Coronary artery (tissue), 2 donors: ENCODE measurements around the gene NT5C1B.
"Not testable (repeated sequence)": the region's sequence is repeated elsewhere in the genome, so short reads cannot be mapped to it uniquely, and the experiment has no call there.

Experiments used
- DNase-seq: peaks from one replicate; pipeline ENCODE4 v3.0.0-alpha.2; 2017; ENCODE audit warnings: low spot score
- H3K27ac ChIP-seq, 2 donors: fragments of 200-600 bp; sonication (generic); one replicate each; pipeline ENCODE4 v1.5.1; 2016 to 2019
- H3K4me3 ChIP-seq: fragments of 200-600 bp; sonication (generic); 2 replicates; pipeline ENCODE4 v1.5.1; 2016; ENCODE audit warnings: mild to moderate bottlenecking, moderate library complexity
- TF ChIP-seq, protein P1 (sequence below): fragments of 200-600 bp; sonication (generic); IDR thresholded peaks from one replicate; pipeline ENCODE4 v1.5.1; 2019; ENCODE audit warnings: antibody characterized with exemption

NT5C1B gene

DNA sequence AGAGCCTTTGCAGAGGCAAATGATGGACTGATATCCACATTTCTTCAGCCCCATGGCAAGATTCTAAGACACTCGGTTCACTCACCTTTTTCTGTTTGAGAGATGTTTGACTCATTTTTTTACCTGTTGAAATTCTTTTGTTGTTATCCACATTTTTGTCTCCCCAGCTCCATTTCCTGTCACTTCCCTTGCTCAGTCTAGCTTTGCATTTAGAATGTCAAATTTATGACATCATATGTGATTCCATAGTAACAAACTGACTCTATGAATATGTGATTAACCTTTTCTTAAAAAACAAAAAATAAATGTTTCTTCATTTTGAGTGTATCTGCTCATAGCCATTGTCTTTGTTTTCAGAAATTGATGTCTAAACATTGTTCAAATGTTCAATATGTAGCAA, at the start of gene NT5C1B:
TSS of gene NT5C1B (minus strand) at position 216 of the 400 bp plus-strand sequence. CDS start at position 115, 101 bp downstream.
- no peak within 1 kb of the TSS for H3K4me3 ChIP-seq
- no peak within 1 kb of the TSS for H3K27ac ChIP-seq
- TF ChIP-seq, protein P1, sequence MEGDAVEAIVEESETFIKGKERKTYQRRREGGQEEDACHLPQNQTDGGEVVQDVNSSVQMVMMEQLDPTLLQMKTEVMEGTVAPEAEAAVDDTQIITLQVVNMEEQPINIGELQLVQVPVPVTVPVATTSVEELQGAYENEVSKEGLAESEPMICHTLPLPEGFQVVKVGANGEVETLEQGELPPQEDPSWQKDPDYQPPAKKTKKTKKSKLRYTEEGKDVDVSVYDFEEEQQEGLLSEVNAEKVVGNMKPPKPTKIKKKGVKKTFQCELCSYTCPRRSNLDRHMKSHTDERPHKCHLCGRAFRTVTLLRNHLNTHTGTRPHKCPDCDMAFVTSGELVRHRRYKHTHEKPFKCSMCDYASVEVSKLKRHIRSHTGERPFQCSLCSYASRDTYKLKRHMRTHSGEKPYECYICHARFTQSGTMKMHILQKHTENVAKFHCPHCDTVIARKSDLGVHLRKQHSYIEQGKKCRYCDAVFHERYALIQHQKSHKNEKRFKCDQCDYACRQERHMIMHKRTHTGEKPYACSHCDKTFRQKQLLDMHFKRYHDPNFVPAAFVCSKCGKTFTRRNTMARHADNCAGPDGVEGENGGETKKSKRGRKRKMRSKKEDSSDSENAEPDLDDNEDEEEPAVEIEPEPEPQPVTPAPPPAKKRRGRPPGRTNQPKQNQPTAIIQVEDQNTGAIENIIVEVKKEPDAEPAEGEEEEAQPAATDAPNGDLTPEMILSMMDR = no peak
- no peak for DNase-seq

- no peak overlapping the region for H3K27ac ChIP-seq
- TF ChIP-seq, protein P1 = no peak
- no peak for DNase-seq
- no peak overlapping the region for H3K4me3 ChIP-seq
Measured at GRCh38 chr2:18637196-18637595, 47.8 kb upstream of the NT5C1B start.

DNA sequence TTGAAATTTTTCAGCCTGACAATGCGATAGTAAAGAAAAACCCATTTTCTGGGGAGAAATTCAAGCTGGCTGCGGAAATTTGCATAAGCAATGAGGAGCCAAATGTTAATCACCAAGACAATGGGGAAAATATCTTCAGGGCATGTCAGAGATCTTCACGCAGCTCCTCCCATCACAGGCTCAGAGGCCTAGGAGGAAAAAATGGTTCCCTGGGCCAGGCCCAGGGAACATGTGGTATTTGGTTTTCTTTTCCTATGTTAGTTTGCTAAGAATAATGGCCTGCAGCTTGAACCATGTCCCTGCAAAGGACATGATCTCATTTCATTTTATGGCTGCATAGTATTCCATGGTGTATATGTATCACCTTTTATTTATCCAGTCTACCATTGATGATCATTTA, 43.3 kb upstream of the NT5C1B start:
- DNase-seq, H3K4me3 ChIP-seq, H3K27ac ChIP-seq: not testable (repeated sequence)

DNA sequence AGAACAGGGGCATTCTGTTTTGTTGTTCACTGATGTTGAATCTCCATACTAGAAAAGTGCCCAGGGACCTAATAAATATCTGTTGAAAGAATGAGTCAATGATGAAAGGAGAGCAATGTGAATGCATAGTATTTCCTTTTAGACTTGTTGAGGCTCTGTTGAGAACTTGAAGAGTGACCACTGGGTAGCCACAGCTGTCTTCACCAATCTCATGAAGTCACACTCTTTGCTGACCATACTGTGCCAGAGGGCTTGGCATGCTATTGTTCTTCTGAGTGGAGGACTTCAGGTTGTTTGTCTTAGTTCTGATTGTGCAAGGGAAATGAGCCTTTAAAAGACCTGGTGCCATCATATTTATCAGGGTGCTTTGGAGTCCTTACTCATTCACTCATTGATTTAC, 41.6 kb upstream of the NT5C1B start:
- Histone ChIP-seq H3K27ac (peak overlapping the region in 1 of 2 donors; percentile 41), H3K4me3 (no peak overlapping the region)
- no peak for DNase-seq
- TF ChIP-seq, protein P1 = no peak

GRCh38 chr2:18630541-18630940, 41.2 kb upstream of the NT5C1B start:
- Histone ChIP-seq H3K27ac (peak overlapping the region in 1 of 2 donors; percentile 41), H3K4me3 (no peak overlapping the region)
- DNase-seq = no peak
- TF ChIP-seq, protein P1 = no peak

DNA sequence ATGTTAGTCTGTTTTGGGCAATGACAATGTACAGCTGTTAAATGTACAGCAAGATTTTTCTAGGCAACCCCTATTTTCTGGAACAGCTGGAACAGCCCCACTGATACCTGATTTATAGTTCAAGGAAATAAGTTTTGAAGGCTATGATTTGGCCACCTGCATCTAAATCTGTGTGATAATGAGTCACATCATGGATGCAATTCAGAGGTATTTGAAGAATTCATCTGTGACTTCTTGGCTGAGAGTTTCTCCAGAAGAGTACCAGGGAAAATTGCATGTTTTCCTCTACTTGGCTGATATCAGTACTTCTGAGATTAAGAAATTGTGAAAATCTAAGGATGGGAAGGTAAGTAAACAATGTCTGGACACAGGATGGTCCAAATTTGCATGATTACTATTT, 40.7 kb upstream of the NT5C1B start:
- Histone ChIP-seq H3K4me3 (no peak overlapping the region), H3K27ac (peak overlapping the region in 1 of 2 donors; percentile 41)
- TF ChIP-seq, protein P1 = no peak
- no peak for DNase-seq

DNA sequence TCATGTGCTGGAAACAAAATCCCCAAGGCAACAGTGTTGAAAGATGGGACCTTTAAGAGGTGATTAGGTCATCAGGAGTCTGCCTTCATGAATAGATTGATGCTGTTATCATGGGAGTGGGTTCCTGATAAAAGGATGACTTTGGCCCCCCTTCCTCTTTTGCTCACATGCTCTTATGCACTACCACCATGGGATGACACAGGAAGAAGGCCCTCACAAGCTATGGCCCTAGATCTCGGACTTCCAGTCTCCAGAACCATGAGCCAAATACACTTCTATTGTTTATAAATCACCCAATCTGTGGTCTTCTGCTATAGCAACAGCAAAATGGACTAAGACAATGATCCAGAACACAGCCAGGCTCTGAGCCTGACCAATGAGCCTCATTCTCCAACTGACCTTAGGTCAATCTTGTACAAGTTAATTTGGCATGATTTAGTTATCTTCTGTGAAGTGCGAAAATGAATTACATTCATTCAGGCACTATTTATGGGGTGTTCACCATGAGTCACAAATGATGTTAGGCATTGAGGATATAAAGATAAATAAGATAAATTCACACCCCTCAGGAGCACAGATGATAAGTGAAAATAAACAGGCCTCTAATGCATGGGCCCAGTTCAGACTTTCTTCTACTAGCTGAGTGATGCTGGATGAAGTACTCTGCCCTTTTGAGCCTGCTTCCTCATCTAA, 37.7 kb upstream of the NT5C1B start:
- Histone ChIP-seq H3K4me3 (no peak overlapping the region), H3K27ac (peak overlapping the region in 1 of 2 donors; percentile 38)
- TF ChIP-seq, protein P1 = no peak
- no peak for DNase-seq
